ENCODE data around the gene CYP39A1.

The CYP39A1 gene

DNA sequence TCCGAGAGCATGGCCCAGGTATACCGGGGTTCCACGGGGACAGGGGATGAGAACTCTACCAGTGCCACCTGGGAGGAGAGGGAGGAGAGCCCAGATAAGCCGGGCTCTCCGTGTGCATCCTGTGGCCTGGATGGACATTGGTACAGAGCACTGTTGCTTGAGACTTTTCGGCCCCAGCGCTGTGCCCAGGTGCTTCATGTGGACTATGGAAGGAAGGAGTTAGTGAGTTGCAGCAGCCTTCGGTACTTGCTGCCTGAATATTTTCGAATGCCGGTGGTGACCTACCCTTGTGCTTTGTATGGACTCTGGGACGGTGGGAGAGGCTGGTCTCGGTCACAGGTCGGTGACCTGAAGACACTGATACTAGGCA, 36.3 kb upstream of the CYP39A1 start:
- no peaks in the 10 kb centered on the region for H3K27me3 Mint-ChIP-seq (ENCODE audit: low read depth)
- no peak overlapping the region for H3K27ac Mint-ChIP-seq

DNA sequence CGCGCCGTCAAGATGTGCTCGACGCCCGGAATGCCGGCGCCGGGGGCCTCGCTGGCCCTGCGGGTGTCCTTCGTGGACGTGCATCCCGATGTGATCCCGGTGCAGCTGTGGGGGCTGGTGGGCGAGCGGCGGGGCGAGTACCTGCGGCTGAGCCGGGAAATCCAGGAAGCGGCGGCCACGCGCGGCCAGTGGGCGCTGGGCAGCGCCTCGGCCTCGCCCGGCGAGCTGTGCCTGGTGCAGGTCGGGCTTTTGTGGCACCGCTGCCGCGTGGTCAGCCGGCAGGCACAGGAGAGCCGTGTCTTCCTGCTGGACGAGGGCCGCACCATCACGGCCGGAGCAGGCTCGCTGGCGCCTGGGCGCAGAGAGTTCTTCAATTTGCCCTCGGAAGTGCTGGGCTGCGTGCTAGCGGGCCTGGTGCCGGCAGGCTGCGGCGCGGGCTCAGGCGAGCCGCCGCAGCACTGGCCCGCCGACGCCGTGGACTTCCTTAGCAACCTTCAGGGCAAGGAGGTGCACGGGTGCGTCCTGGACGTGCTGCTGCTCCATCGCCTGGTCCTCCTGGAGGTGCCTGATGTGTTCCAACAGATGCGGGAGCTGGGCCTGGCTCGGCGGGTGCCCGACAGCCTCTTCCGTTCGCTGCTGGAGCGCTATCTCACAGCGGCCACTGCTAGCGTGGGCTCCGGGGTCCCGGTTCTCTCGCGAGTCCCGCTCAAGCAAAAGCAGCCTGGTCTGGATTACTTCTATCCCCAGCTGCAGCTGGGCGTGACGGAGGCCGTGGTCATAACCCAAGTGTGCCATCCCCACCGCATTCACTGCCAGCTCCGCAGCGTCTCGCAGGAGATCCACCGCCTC, 35.7 kb upstream of the CYP39A1 start:
- TF ChIP-seq, protein P1, sequence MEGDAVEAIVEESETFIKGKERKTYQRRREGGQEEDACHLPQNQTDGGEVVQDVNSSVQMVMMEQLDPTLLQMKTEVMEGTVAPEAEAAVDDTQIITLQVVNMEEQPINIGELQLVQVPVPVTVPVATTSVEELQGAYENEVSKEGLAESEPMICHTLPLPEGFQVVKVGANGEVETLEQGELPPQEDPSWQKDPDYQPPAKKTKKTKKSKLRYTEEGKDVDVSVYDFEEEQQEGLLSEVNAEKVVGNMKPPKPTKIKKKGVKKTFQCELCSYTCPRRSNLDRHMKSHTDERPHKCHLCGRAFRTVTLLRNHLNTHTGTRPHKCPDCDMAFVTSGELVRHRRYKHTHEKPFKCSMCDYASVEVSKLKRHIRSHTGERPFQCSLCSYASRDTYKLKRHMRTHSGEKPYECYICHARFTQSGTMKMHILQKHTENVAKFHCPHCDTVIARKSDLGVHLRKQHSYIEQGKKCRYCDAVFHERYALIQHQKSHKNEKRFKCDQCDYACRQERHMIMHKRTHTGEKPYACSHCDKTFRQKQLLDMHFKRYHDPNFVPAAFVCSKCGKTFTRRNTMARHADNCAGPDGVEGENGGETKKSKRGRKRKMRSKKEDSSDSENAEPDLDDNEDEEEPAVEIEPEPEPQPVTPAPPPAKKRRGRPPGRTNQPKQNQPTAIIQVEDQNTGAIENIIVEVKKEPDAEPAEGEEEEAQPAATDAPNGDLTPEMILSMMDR (IDR thresholded peaks at IDR 0.05; ENCODE audit: unreplicated experiment in 3 of 3): no peak
- Mint-ChIP-seq H3K27ac (no peak overlapping the region), H3K4me1 (peaks cover 17% of the 10 kb centered on the region), H3K36me3 (ENCODE audit: low read depth) (no peaks in the 10 kb centered on the region), H3K27me3 (ENCODE audit: low read depth) (no peaks in the 10 kb centered on the region), H3K9me3 (peaks cover 8% of the 10 kb centered on the region), H3K4me3 (no peak overlapping the region)

More for the DNA sequence above, 36.3 kb upstream of the CYP39A1 start:
- Mint-ChIP-seq H3K9me3 (peaks cover 8% of the 10 kb centered on the region), H3K4me1 (peaks cover 17% of the 10 kb centered on the region), H3K36me3 (ENCODE audit: low read depth) (no peaks in the 10 kb centered on the region), H3K4me3 (no peak overlapping the region)
- TF ChIP-seq, protein P1 (IDR thresholded peaks at IDR 0.05; ENCODE audit: unreplicated experiment in 3 of 3): no peak

DNA sequence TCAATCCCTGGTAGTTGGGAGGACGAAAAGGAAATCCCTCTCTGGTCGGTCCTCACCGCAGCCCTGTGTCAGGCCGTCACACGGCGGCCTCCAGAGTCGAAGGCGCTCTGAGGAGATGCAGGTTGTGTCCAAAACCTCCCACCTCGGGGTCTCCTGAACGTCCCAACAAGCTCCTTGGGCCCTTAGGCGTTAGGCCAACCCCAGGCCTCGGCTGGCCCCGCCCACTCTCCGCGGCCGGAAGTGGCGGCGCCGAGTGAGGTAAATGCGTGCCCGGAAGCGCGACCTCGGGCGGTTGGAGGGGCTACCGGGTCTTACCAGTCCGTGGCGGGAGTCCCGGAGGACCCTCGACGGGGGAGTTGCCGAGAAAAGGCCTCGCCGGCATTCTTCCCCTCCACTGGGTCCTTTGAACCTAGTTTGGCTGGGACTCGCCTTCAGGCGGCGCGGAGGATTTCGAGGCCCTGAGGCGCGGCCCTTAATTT, 35.0 kb upstream of the CYP39A1 start, which contains the start of gene TDRD6:
Gene TDRD6 (plus strand): TSS at position 267 of the 479 bp plus-strand sequence. CDS start 244 bp downstream, outside the sequence.
- H3K27me3 Mint-ChIP-seq (ENCODE audit: low read depth): no peaks in the 10 kb centered on the region
- H3K9me3 Mint-ChIP-seq: peaks cover 8% of the 10 kb centered on the region
- no peaks in the 10 kb centered on the region for H3K36me3 Mint-ChIP-seq (ENCODE audit: low read depth)
- peaks cover 17% of the 10 kb centered on the region for H3K4me1 Mint-ChIP-seq
- H3K27ac Mint-ChIP-seq: no peak within 1 kb of the TSS
- TF ChIP-seq, protein P1 (IDR thresholded peaks at IDR 0.05; ENCODE audit: unreplicated experiment in 3 of 3): no peak
- H3K4me3 Mint-ChIP-seq: no peak within 1 kb of the TSS

DNA sequence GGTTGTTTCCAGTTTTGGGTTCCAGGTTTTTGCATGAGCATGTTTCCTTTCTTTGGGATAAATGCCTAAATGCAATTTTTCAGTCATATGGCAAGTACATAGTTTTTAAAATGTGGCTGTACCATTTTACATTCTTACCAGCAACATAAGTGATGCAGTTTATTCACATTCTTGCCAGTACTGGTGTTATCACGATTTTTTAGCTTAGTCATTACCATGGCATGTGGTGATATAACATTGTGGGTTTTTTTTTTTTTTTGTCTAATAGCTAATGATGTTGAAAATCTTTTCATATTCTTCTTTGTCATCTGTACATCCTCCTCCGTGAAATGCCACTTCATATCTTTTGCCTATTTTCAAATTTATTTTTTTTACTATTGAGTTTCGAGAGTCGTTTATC, 32.2 kb upstream of the CYP39A1 start:
- TF ChIP-seq, protein P1 (IDR thresholded peaks at IDR 0.05; ENCODE audit: unreplicated experiment in 3 of 3): no peak
- no peak overlapping the region for H3K27ac Mint-ChIP-seq
- no peaks in the 10 kb centered on the region for H3K27me3 Mint-ChIP-seq (ENCODE audit: low read depth)
- no peak overlapping the region for H3K4me3 Mint-ChIP-seq
- H3K9me3 Mint-ChIP-seq: peaks cover 8% of the 10 kb centered on the region
- H3K4me1 Mint-ChIP-seq: peaks cover 9% of the 10 kb centered on the region
- H3K36me3 Mint-ChIP-seq (ENCODE audit: low read depth): no peaks in the 10 kb centered on the region

DNA sequence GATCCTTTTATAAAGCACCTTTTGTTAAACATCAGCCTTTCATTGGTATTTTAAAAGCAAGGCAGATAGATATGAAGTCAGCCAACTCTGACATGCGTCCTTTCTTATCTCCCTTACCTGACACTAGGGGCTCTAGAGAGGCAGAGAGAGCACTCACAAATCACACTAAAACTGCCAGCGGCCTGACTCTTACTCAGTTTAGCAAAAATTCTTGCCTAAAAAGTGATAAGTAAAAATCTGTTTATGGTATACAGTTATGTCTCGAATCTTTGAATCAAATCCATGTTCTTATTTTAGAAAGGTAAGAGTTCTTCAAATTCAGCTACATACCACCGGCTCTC, 24.7 kb upstream of the CYP39A1 start:
- Mint-ChIP-seq H3K27me3 (ENCODE audit: low read depth) (no peaks in the 10 kb centered on the region), H3K4me1 (no peaks in the 10 kb centered on the region), H3K9me3 (no peaks in the 10 kb centered on the region), H3K4me3 (no peak overlapping the region), H3K27ac (no peak overlapping the region), H3K36me3 (ENCODE audit: low read depth) (peaks cover 6% of the 10 kb centered on the region)
- TF ChIP-seq, protein P1 (IDR thresholded peaks at IDR 0.05; ENCODE audit: unreplicated experiment in 3 of 3): peak; percentile 40 to 50 (median 46)
